CD4-positive, alpha-beta T cell treated with Interleukin-6 for 4 hours (primary cell): ENCODE measurements around the gene SLC7A14.

ENCODE experiments used
- DNase-seq: peaks from one replicate; pipeline ENCODE4 v3.0.0-alpha.2; 2020; ENCODE audit warnings: mixed read lengths

Gene SLC7A14

GRCh38 chr3:170467007-170467406 lies 118.9 kb downstream of the SLC7A14 start:
- DNase-seq = no peak

DNA sequence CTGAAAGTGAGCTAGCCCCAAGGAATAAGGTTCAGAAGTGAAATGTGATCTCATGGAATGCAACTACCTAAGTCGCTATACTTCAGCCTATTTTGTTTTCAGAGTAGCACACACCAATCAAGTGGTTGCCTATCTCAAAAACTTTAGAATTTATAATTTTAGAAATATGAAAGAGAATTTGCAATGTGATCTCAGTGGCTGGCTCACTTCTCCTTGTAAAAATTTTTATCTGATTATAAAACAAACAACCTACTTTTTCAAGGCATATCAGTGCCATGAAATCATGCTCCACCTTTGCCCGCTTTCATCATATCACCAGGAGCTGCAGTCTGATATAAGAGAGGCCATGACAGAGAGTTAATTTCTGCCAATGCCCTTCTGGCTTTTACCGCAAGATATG lies 119.9 kb downstream of the SLC7A14 start:
- no peak for DNase-seq

GRCh38 chr3:170463011-170463410 lies 122.9 kb downstream of the SLC7A14 start:
- DNase-seq = no peak

DNA sequence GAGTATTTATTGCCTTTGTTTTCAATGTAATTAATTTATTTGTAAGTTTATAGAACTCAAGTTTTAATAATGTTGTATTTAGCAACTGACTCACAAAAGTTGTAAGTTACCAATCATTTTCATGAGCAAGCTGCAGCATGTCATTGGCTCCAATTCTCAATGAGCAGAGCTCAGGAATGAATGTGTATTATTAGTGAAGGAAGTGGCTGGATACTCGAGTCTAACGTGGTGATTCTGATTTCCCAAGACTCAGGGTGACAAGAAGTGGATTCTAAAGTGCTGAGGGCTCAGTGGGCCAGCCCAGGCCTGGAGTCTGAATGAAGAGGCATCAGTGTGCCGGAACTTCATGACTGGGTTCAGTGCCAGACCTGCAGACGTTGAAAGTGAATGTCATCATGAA lies 127.6 kb downstream of the SLC7A14 start:
- DNase-seq = no peak

DNA sequence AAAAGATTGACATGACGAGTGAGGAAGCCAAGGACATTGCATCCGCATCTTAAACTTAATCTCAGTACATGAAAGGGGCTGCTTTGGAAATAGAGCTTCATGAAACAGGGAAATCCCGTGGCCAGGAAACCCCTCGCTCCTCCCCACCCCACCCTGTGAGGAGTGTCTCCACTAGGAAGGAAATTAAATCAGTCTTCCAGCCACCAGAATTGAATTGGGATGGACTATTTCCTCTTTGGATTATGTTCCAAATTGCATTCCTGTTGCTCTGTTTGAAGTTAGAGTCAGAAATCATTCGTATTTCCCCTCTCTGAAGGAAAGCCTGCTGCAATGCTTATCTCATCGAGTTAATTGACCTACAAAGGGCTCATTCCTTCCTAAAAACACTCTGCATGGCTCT lies 131.4 kb downstream of the SLC7A14 start:
- DNase-seq = no peak

DNA sequence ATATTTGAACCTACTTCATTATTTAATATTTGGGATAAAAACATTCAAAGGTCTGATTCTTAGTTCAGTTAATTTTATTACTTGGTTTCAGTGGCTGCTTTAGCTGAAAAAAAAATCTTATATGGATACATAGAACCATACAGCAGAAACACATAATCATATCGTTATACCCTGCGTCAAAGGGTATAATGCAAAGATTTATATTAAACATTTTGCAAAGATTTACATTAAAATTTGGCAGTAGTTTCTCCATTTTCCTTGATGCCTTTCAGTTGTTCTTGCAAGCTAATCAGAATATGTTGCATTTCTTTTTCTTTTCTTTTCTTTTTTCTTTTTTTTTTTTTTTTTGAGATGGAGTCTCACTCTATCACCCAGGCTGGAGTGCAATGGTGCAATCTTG lies 135.8 kb downstream of the SLC7A14 start:
- DNase-seq = no peak

- no peak for DNase-seq
Measured at GRCh38 chr3:170448584-170448983, 137.3 kb downstream of the SLC7A14 start.

DNA sequence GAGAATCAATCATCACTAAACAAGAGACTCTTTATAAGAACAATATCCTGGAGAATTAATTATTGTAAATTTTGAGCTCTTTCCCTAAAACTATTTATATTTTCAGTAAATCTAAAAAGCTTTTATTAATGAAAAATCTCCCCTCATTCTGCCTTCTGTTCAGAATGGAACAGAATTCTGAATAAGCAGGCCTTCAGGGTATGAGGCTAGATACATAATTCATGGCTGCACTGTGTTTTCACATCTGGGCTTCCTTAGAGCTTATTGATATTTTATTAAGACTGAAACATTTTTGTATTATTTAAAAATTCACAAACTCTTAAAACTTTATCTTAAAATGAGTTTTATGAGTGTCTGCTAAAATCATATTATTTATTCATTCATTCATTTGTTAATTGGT lies 142.4 kb downstream of the SLC7A14 start:
- DNase-seq = no peak

- no peak for DNase-seq
Measured at GRCh38 chr3:170442947-170443346, 142.9 kb downstream of the SLC7A14 start.

- no peak for DNase-seq
Measured at GRCh38 chr3:170441412-170441811, 144.5 kb downstream of the SLC7A14 start.

- no peak for DNase-seq
Measured at GRCh38 chr3:170440344-170440743, 145.5 kb downstream of the SLC7A14 start.

- no peak for DNase-seq
Measured at GRCh38 chr3:170438836-170439235, 147.0 kb downstream of the SLC7A14 start.

DNA sequence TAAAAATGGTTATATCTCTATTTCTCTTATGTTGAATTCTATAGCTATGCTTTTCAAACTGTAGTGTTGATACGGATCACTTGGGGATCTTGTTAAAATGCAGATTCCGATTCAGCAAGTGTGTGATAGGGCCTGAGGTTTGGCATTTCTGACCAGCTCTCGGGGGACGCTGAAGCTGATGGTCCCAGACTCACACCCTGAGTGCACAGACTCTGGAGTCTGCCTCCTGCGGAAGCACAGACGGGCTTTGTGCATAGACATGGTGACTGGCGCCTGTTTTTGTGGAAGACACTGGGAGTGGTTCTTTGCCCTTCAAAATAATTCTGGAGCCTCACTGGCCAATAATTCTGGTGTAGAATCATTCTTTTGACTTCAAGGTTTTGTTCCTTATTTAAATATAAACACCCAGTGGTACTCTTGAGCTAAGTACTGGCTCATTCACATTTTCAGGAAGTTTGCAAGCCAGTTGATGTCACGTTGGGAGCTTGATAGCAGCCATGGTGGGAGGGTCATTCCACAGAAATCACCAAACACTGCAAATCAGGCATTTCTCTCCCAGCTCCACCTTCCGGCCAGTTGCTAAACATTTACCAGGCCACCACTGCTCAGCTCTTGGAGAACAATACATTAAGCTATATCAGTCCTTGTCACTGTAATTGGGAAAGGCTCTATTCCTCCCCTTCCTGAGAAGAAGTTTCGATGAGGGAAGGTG lies 148.0 kb downstream of the SLC7A14 start:
- no peak for DNase-seq

- no peak for DNase-seq
Measured at GRCh38 chr3:170437176-170437575, 148.7 kb downstream of the SLC7A14 start.

- DNase-seq = no peak
Measured at GRCh38 chr3:170436697-170437096, 149.2 kb downstream of the SLC7A14 start.

DNA sequence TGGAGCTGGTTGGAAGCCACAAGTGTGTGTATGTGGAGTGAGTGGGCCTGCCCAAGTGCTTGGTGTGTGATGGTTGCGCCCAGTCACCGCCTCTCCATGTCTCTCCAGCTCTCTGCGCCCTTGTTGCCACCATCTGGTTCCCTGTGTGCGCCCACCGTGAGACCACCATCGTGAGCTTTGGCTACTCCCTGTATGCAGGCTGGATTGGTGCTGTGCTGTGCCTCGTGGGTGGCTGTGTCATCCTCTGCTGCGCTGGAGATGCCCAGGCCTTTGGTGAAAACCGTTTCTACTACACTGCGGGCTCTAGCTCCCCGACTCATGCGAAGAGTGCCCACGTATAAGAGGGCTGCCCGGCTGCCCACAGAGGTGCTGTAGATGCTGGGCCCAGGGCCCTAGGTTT lies 153.5 kb downstream of the SLC7A14 start:
- no peak for DNase-seq

- DNase-seq = no peak
Measured at GRCh38 chr3:170431054-170431453, 154.8 kb downstream of the SLC7A14 start.

DNA sequence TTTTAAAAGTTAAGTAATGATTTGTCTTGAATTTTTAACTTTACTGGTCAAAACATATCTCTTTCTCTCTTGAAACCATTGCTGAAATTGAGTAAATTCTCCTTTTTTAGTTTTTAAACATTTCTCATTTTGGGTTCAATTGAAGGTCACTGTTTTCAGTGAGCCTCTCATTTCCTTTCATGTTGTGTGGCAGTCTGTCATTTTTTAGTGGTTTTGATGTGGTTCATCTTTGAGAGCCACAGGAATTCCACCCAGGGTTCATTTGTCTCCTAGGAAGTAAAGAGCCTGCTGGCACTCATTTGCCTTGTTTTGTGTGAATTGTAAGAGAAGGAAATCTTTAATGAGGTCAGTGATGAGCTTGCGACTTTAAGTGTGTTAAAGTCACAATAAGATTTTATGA lies 156.8 kb downstream of the SLC7A14 start:
- no peak for DNase-seq

- no peak for DNase-seq
Measured at GRCh38 chr3:170428095-170428494, 157.8 kb downstream of the SLC7A14 start.

- no peak for DNase-seq
Measured at GRCh38 chr3:170426240-170426797, 159.6 kb downstream of the SLC7A14 start.

DNA sequence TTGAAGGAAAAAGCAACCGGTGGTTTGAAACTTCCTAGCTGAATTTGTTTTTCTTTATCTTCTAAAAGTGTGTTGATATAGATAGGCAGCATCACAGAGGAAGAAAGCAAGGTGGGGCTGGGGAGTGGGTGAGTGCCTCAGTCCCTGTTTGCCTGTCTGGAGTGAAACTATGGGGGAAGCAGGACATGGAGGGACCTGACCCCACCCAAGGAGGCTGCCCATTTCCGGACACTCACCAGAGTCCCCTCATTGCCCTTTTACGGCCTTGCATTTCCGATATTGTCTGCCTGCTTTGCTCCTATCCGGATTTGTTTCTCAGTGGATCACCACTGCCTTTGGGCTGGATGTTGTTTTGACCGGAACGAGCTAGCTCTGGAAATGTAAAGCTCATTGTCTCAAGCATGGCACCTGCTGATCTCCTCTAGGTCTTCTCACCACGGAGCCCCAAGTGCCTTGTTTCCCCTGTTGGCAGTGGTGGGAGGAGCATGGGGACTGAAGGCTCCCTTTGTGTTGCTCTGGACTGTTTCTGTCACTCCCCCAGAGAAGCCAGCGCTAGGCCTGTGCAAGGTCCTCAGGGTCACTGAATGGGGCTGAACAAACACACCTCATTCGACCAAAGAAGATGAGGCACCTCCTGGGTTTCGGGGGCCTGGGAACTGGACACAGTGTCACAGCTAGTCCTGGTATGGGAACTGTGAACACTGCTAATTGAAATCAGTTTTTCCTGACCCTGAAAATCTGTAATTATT lies 160.2 kb downstream of the SLC7A14 start:
- no peak for DNase-seq

DNA sequence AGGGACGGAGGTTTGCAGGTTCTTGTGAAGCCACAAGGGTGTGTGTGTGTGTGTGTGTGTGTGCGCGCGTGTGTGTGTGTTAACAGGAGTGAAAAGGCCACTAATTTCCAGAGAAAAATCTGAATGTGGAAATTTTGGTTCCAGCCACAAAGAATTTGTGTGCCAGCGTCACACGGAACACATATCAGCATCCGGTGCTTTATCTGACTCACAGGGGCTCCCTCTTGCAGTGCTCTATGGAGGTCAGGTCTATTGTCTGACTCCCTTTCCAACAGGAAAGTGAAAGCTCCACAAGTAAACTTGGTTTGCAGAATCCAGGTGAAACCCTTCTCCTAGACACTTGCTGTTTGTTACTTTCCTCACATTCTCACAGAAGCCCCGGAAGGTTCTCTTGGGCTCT lies 161.0 kb downstream of the SLC7A14 start:
- DNase-seq = no peak

- DNase-seq = no peak
Measured at GRCh38 chr3:170423001-170423615, 162.8 kb downstream of the SLC7A14 start.

DNA sequence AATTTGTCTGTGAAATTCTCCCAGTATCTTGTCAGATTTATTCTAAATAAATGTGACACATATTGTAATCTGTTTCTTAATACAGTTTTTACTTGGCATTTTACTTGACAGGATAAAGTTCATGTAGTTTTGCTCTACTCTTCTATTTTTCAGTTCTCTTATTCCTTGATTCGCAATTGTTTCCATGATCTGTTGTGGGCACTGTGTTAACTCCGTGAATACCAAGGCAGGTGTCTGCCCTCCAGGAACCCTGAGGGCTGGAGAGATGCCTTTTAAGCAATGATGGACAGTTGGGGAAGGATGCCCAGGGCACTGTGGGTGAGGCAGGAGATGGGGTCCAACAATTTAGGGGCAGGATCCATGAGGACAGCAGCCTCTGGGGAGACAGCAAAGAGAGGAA lies 164.1 kb downstream of the SLC7A14 start:
- DNase-seq = no peak
